ENCODE data around the gene RBM33. TPM values are rescaled to one million over a fixed set of nuclear protein-coding genes. Genes with fewer than 3 reads are reported as not detected.

Gene RBM33
- total and polyA plus RNA-seq, 10 of the 15 experiments (the other 5 are each of a cell fraction or from before 2014, with no cell fraction given), result 4.7 to 67.2 (median 24.3) TPM

DNA sequence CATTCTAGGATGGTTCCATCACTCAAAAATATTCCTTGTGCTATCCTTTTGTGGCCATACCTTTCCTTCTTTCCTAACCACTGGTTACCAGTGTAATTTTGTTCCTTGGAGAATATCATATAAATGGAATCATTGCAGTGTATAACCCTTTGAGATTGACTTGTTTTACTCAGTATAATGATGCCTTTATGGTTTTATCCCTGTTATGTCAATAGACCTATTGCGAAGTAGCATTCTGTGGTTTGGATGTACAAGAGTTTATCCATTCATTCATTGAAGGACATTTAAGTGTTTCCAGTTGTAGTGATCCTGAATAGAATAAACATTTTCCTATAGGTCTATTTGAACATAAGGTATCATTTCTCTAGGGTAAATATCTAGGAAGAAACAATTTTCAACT, 54.2 kb downstream of the RBM33 start:
- TF ChIP-seq CHD4 (IDR thresholded peaks at IDR 0.05) (no peak), NFYA (IDR thresholded peaks at IDR 0.05; ENCODE audit: borderline replicate concordance, low read depth, low read length) (no peak), RBBP5 (conservative IDR thresholded peaks at IDR 0.05) (no peak)
- TF ChIP-seq, protein P1, sequence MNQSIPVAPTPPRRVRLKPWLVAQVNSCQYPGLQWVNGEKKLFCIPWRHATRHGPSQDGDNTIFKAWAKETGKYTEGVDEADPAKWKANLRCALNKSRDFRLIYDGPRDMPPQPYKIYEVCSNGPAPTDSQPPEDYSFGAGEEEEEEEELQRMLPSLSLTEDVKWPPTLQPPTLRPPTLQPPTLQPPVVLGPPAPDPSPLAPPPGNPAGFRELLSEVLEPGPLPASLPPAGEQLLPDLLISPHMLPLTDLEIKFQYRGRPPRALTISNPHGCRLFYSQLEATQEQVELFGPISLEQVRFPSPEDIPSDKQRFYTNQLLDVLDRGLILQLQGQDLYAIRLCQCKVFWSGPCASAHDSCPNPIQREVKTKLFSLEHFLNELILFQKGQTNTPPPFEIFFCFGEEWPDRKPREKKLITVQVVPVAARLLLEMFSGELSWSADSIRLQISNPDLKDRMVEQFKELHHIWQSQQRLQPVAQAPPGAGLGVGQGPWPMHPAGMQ (IDR thresholded peaks at IDR 0.05; ENCODE audit: borderline replicate concordance), result no peak
- no peak overlapping the region for H3K4me2 ChIP-seq (ENCODE audit: control insufficient read depth, insufficient read depth)
- H3K27ac ChIP-seq (ENCODE audit: control insufficient read depth, insufficient read depth), result no peak overlapping the region
- H3K4me1 ChIP-seq (ENCODE audit: control insufficient read depth, insufficient read depth, low read length), result no peaks in the 10 kb centered on the region
- intact Hi-C loops (cut with micrococcal nuclease; ENCODE audit: unreplicated experiment), result no loop called here
- SMC1A ChIA-PET (ENCODE audit: uncharacterized antibody, unreplicated experiment), result no interaction called here
- no peak overlapping the region for H3K9ac ChIP-seq (ENCODE audit: control insufficient read depth, insufficient read depth, low read length)
- POLR2A ChIA-PET, result interaction anchor here (1.5 kb wide), 1 partner anchor 15 kb away, joined by 3 read pairs; no protein-coding TSS in a partner anchor
- in situ Hi-C loops (cut with MboI), result no loop called here
- ATAC-seq (no peak), FAIRE-seq (no peak), DNase-seq (ENCODE audit: low read depth, low spot score) (no peak)
- H3K4me3 ChIP-seq, result no peak overlapping the region
- CTCF ChIA-PET, result interaction anchor here (1.0 to 2.6 kb wide), 2 partner anchors 9 to 42 kb away, joined by 3 to 5 read pairs; no protein-coding TSS in a partner anchor
- H3K27me3 ChIP-seq (replicated peaks in 1 of 2; ENCODE audit: control insufficient read depth in 2 of 2, insufficient read depth in 2 of 2, low read length in 1 of 2), result no peaks in the 10 kb centered on the region
- 96% methylated on average over 1 of the region's 1 CpG for WGBS (ENCODE audit: insufficient coverage, insufficient replicate concordance, low lambda C conversion rate, missing lambda C conversion rate)
- H4K20me1 ChIP-seq (ENCODE audit: control insufficient read depth, insufficient read depth), result no peaks in the 10 kb centered on the region
- no peaks in the 10 kb centered on the region for H3K9me3 ChIP-seq (replicated peaks; ENCODE audit: control insufficient read depth, insufficient read depth, low read length)
- H3K36me3 ChIP-seq (ENCODE audit: control insufficient read depth in 2 of 2, insufficient read depth in 2 of 2, low read length in 1 of 2), result peaks cover 7 to 15% of the 10 kb centered on the region in 2 experiments; a peak in 3 of 4 replicates
- RAD21 ChIA-PET (ENCODE audit: unreplicated experiment), result no interaction called here
- peaks cover 49% of the 10 kb centered on the region for H3K79me2 ChIP-seq (ENCODE audit: control insufficient read depth, insufficient read depth, low read length)
- no peak overlapping the region for H2AFZ ChIP-seq (ENCODE audit: control insufficient read depth, low read depth, low read length)
- BruUV-seq (replicated peaks), result no TSS peak

DNA sequence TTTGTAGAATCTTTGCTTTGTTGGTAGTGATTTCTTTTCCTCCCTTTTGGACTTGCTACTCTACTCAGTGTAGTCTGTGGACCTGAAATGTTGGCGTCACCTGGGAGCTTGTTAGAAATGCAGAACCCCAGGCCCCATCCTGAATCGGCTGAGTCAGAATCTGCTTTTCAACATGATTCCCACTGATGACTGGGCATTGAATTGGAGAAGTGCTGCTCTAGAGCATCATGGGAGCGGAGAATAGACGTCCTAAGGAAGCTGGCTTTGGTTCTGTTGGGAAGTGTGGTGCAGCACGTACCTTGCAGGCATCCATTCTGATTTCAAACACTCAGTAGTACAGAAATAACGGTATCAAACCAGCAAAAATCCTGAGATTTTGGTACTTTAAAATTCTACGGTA, 54.7 kb downstream of the RBM33 start:
- POLR2A ChIA-PET, result interaction anchor here (1.5 kb wide), 1 partner anchor 16 kb away, joined by 3 read pairs; no protein-coding TSS in a partner anchor

More for the DNA sequence above, 54.7 kb downstream of the RBM33 start:
- ChIA-PET CTCF (interaction anchor here (1.0 to 2.6 kb wide), 2 partner anchors 9 to 43 kb away, joined by 3 to 5 read pairs; no protein-coding TSS in a partner anchor), SMC1A (ENCODE audit: uncharacterized antibody, unreplicated experiment) (no interaction called here), RAD21 (ENCODE audit: unreplicated experiment) (no interaction called here)
- Histone ChIP-seq H3K9me3 (replicated peaks; ENCODE audit: control insufficient read depth, insufficient read depth, low read length) (no peaks in the 10 kb centered on the region), H2AFZ (ENCODE audit: control insufficient read depth, low read depth, low read length) (no peak overlapping the region), H3K79me2 (ENCODE audit: control insufficient read depth, insufficient read depth, low read length) (peaks cover 44% of the 10 kb centered on the region), H3K36me3 (ENCODE audit: control insufficient read depth in 2 of 2, insufficient read depth in 2 of 2, low read length in 1 of 2) (peaks cover 7 to 17% of the 10 kb centered on the region in 2 experiments; a peak in 3 of 4 replicates), H3K9ac (ENCODE audit: control insufficient read depth, insufficient read depth, low read length) (no peak overlapping the region), H3K4me1 (ENCODE audit: control insufficient read depth, insufficient read depth, low read length) (no peaks in the 10 kb centered on the region), H3K27me3 (replicated peaks in 1 of 2; ENCODE audit: control insufficient read depth in 2 of 2, insufficient read depth in 2 of 2, low read length in 1 of 2) (no peaks in the 10 kb centered on the region), H3K4me3 (no peak overlapping the region), H3K4me2 (ENCODE audit: control insufficient read depth, insufficient read depth) (no peak overlapping the region), H4K20me1 (ENCODE audit: control insufficient read depth, insufficient read depth) (no peaks in the 10 kb centered on the region), H3K27ac (ENCODE audit: control insufficient read depth, insufficient read depth) (no peak overlapping the region)
- ATAC-seq (no peak), DNase-seq (ENCODE audit: low read depth, low spot score) (no peak), FAIRE-seq (no peak)
- 88% methylated on average over 7 of the region's 7 CpGs for WGBS (ENCODE audit: insufficient coverage, insufficient replicate concordance, low lambda C conversion rate, missing lambda C conversion rate)
- in situ Hi-C loops (cut with MboI) (no loop called here), intact Hi-C loops (cut with micrococcal nuclease; ENCODE audit: unreplicated experiment) (no loop called here)
- TF ChIP-seq, protein P2, sequence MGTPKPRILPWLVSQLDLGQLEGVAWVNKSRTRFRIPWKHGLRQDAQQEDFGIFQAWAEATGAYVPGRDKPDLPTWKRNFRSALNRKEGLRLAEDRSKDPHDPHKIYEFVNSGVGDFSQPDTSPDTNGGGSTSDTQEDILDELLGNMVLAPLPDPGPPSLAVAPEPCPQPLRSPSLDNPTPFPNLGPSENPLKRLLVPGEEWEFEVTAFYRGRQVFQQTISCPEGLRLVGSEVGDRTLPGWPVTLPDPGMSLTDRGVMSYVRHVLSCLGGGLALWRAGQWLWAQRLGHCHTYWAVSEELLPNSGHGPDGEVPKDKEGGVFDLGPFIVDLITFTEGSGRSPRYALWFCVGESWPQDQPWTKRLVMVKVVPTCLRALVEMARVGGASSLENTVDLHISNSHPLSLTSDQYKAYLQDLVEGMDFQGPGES (IDR thresholded peaks at IDR 0.05), result no peak
- BruUV-seq (replicated peaks), result no TSS peak
